ENCODE data around the gene EPHA5. TPM values are rescaled to one million over a fixed set of nuclear protein-coding genes. Genes with fewer than 3 reads are reported as not detected.

Gene EPHA5
- total RNA-seq, 2 experiments from 2014 or later: not detected

DNA sequence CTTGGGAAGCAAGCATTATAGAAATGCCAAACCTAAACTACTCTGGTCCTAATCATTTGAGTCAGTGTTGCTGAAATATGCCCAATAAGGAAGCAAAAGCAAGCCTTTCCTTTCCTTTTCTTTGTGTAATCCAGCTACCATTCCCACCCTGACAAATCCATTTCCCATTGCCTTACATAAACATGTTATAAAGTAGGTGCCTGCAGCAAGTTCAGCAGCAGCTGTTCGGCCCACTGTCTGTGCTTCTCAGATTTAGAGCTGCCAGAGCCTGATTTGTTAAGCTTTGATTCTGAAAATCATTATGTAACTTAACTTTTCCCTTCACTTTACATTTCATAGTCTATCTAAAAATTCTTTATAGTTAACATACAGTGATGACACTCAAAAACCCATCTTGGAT, 148.6 kb downstream of the EPHA5 start:
- H3K9me3 Mint-ChIP-seq: peaks cover 5% of the 10 kb centered on the region
- DNase-seq: no peak
- H3K4me1 Mint-ChIP-seq (ENCODE audit: low read depth): no peaks in the 10 kb centered on the region
- H3K27me3 Mint-ChIP-seq (ENCODE audit: low read depth): no peaks in the 10 kb centered on the region
- no peak overlapping the region for H3K27ac Mint-ChIP-seq
- CTCF ChIA-PET: no interaction called here
- H3K4me3 Mint-ChIP-seq: no peak overlapping the region
- no peaks in the 10 kb centered on the region for H3K36me3 Mint-ChIP-seq (ENCODE audit: low read depth)
- intact Hi-C loops (cut with micrococcal nuclease): no loop called here

DNA sequence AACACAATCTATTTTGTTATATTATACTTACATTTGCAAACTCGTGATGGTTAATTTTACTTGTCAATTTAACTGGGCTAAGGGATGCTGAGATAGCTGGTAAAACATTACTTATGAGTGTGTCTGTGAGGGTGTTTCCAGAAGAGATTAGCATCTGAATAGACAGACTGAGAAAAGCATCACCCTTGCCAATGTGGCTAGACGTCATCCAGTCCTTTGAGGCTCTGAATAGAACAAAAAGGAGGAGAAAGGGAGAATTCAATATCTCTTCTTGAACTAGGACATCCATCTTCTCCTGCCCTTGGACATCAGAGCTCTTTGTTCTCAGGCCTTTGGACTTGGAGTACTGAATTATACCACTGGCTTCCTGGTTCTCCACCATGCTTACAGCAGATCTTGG, 154.6 kb downstream of the EPHA5 start:
- intact Hi-C loops (cut with micrococcal nuclease): no loop called here
- H3K36me3 Mint-ChIP-seq (ENCODE audit: low read depth): no peaks in the 10 kb centered on the region
- CTCF ChIA-PET: no interaction called here
- no peak overlapping the region for H3K4me3 Mint-ChIP-seq
- no peaks in the 10 kb centered on the region for H3K27me3 Mint-ChIP-seq (ENCODE audit: low read depth)
- no peaks in the 10 kb centered on the region for H3K4me1 Mint-ChIP-seq (ENCODE audit: low read depth)
- no peak overlapping the region for H3K27ac Mint-ChIP-seq
- no peak for DNase-seq
- H3K9me3 Mint-ChIP-seq: peaks cover 6% of the 10 kb centered on the region

DNA sequence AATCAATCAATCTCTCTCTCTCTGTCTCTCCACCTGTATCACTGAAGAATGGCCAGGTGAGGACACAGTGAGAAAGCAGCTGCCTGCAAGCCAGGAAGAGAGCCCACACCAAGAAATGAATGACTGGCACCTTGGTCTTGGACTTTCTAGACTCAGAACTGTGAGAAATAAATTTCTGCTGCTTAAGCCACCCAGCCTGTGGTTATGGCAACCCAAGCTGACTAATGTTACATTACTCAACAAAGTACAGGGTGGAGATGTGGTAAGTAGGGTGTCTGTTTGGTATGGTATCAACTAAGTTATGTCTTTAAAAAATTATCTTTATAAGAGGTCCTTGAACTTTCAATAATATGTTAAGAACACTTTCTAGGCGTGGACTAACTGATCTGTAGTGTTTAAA, 159.3 kb downstream of the EPHA5 start:
- intact Hi-C loops (cut with micrococcal nuclease): no loop called here
- DNase-seq: no peak
- CTCF ChIA-PET: no interaction called here
- H3K4me3 Mint-ChIP-seq: no peak overlapping the region
- H3K27ac Mint-ChIP-seq: no peak overlapping the region
- no peaks in the 10 kb centered on the region for H3K36me3 Mint-ChIP-seq (ENCODE audit: low read depth)
- H3K4me1 Mint-ChIP-seq (ENCODE audit: low read depth): no peaks in the 10 kb centered on the region
- H3K9me3 Mint-ChIP-seq: peaks cover 9% of the 10 kb centered on the region
- no peaks in the 10 kb centered on the region for H3K27me3 Mint-ChIP-seq (ENCODE audit: low read depth)

DNA sequence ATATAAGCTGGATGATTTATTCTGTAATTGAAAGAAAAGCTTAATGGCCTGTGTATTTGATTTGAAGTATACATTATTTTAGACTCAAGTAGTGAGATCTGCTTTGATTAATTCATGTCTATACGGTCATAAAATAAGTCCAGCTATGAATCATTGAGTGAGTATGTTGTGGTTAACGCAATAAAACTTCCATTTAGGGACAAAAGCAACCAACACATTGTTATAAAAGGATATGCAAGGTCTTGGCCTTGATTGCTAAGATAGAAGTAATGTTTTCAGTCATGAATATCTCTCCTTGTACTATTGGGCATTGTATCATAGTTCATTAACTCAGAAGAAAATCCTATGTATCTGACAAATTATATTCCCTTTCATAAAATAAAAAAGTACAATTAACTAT, 162.1 kb downstream of the EPHA5 start:
- Mint-ChIP-seq H3K36me3 (ENCODE audit: low read depth) (no peaks in the 10 kb centered on the region), H3K4me3 (no peak overlapping the region), H3K9me3 (peaks cover 9% of the 10 kb centered on the region), H3K4me1 (ENCODE audit: low read depth) (no peaks in the 10 kb centered on the region), H3K27me3 (ENCODE audit: low read depth) (no peaks in the 10 kb centered on the region), H3K27ac (no peak overlapping the region)
- no peak for DNase-seq
- intact Hi-C loops (cut with micrococcal nuclease): no loop called here
- CTCF ChIA-PET: no interaction called here

DNA sequence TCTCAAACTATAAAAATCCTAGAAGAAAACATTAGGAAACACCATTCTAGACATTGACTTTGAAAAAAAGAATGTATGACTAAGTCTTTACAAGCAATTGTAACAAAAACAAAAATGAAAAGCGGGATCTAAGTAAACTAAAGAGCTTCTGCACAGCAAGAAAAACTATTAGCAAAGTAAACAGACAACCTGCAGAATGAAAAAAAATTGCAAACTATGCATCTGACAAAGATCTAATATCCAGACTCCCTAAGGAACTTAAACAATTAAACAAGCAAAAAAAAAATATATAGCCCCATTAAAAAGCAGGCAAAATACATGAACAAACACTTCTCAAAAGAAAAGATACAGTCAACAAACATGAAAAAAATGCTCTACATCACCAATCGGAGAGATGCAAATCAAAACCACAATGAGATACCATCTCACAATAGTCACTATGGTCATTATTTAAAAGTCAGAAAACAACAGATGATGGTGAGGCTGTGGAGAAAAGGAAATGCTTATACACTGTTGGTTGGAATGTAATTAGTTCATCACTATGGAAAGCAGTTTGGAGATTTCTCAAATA, 168.1 kb downstream of the EPHA5 start:
- Mint-ChIP-seq H3K9me3 (peaks cover 15% of the 10 kb centered on the region), H3K36me3 (ENCODE audit: low read depth) (no peaks in the 10 kb centered on the region), H3K27me3 (ENCODE audit: low read depth) (no peaks in the 10 kb centered on the region), H3K4me3 (no peak overlapping the region), H3K4me1 (ENCODE audit: low read depth) (no peaks in the 10 kb centered on the region), H3K27ac (no peak overlapping the region)
- CTCF ChIA-PET: no interaction called here
- no peak for DNase-seq
- intact Hi-C loops (cut with micrococcal nuclease): no loop called here

DNA sequence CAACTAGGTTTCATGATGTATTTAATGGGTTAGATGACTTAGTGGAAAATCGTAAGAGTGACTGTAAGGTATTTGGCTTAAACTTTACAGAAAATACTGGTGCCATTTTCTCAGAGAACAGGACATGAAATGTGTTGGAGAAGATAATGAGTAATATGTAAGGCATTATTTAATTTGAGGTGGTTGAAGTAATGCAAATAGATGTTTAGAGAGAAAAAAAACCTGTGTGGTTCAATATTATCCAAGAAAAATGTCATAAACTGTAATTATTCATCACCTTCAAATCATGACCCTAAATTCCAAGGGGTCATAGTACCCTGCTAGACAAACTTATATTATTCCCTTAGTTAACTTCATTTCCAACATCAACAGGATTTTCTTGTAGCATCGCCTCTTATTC, 171.7 kb downstream of the EPHA5 start:
- intact Hi-C loops (cut with micrococcal nuclease): no loop called here
- CTCF ChIA-PET: no interaction called here
- no peaks in the 10 kb centered on the region for H3K27me3 Mint-ChIP-seq (ENCODE audit: low read depth)
- H3K27ac Mint-ChIP-seq: no peak overlapping the region
- DNase-seq: no peak
- H3K4me3 Mint-ChIP-seq: no peak overlapping the region
- no peaks in the 10 kb centered on the region for H3K36me3 Mint-ChIP-seq (ENCODE audit: low read depth)
- peaks cover 10% of the 10 kb centered on the region for H3K9me3 Mint-ChIP-seq
- H3K4me1 Mint-ChIP-seq (ENCODE audit: low read depth): no peaks in the 10 kb centered on the region

DNA sequence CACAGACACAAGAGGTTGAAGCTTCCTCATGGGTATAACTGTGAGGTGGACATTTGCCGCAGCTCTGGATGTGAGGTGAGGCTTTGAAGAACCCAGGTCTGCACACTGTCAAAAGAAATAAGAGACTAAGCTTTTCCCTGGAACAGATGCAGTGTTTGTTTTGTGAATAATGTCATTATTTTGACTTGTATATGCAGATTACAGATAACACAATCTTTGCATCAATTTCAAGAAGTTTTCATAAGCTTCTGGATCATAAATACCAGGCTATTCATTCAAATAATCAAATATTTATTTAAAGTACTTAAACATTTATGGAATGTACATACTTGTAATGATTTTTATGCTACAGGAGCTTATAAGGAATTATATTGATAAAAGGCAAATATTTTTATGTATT, 174.8 kb downstream of the EPHA5 start:
- Mint-ChIP-seq H3K4me3 (no peak overlapping the region), H3K36me3 (ENCODE audit: low read depth) (no peaks in the 10 kb centered on the region), H3K27ac (no peak overlapping the region), H3K9me3 (peaks cover 2% of the 10 kb centered on the region), H3K4me1 (ENCODE audit: low read depth) (no peaks in the 10 kb centered on the region), H3K27me3 (ENCODE audit: low read depth) (no peaks in the 10 kb centered on the region)
- no peak for DNase-seq
- CTCF ChIA-PET: no interaction called here
- intact Hi-C loops (cut with micrococcal nuclease): no loop called here

DNA sequence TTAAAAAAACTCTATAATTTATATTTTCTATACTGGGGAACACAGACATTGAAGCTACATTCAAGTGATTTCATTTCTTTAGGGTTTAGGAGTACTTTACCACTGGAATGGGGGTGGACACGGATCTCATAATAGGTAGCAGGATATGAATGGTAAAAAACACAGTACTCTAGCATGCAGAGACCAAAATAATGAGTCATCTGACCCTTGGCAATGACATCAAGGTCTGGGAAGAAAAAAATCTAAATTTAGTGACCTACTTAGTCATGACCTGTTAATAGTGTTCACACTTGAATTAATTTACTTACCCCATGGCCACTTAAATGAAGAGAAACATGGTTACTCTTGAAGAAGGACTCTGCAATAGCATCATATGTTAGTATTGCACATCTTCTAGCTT, 187.9 kb downstream of the EPHA5 start:
- CTCF ChIA-PET: interaction anchor here (0.6 kb wide), 1 partner anchor 181 kb away, joined by 3 read pairs; no protein-coding TSS in a partner anchor
- DNase-seq: no peak
- intact Hi-C loops (cut with micrococcal nuclease): no loop called here
- Mint-ChIP-seq H3K4me3 (no peak overlapping the region), H3K36me3 (ENCODE audit: low read depth) (no peaks in the 10 kb centered on the region), H3K27ac (no peak overlapping the region), H3K9me3 (peaks cover 5% of the 10 kb centered on the region), H3K27me3 (ENCODE audit: low read depth) (no peaks in the 10 kb centered on the region), H3K4me1 (ENCODE audit: low read depth) (no peaks in the 10 kb centered on the region)

DNA sequence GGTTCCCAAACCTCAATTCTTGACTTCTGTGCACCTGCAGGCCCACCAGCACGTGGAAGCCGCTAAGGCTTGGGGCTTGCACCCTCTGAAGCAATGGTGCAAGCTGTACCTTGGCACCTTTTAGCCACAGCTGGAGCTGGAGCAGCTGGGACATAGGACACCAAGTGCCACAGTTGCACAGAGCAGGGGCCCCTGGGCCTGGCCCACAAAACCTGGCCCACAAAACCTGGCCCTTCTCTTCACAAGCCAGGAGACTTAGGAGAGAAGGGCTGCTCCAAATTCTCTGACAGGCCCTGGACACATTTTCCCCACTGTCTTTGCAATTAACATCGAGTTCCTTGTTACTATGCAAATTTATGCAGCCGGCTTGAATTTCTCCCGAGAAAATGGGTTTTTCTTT, 197.8 kb downstream of the EPHA5 start:
- no peaks in the 10 kb centered on the region for H3K4me1 Mint-ChIP-seq (ENCODE audit: low read depth)
- H3K9me3 Mint-ChIP-seq: peaks cover 4% of the 10 kb centered on the region
- no peak overlapping the region for H3K27ac Mint-ChIP-seq
- intact Hi-C loops (cut with micrococcal nuclease): no loop called here
- no peaks in the 10 kb centered on the region for H3K36me3 Mint-ChIP-seq (ENCODE audit: low read depth)
- H3K4me3 Mint-ChIP-seq: no peak overlapping the region
- no peaks in the 10 kb centered on the region for H3K27me3 Mint-ChIP-seq (ENCODE audit: low read depth)
- CTCF ChIA-PET: no interaction called here
- DNase-seq: no peak

DNA sequence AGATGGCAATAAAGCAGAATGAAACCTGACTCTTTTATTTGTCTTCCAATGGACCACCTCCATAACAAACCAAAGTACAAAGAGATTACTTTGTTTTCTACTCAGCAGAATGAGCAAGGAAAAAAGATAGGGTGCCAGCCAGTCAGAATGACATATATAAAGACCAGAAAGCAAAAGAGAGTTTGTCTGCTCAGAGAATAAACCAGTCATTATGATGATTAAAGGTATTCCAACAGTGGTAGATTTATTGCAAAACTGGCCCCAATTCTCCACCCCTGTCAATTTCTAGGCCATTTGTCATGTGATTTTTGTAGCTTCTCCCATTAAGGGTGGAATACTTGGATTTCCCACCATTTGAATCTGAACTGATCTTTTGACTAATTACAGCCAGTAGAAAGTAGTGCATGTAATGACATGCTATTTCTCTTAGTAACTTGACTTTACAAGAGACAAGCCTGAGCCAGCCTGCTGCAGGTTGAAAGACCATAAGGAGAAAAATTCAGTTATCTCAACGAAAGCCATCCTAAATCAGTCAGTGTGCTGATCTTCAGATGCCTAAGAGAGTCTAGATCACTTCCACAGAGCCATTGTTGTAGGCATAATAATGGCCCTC, 203.1 kb downstream of the EPHA5 start:
- no peak for DNase-seq
- Mint-ChIP-seq H3K27me3 (ENCODE audit: low read depth) (no peaks in the 10 kb centered on the region), H3K4me1 (ENCODE audit: low read depth) (no peaks in the 10 kb centered on the region), H3K27ac (no peak overlapping the region), H3K36me3 (ENCODE audit: low read depth) (no peaks in the 10 kb centered on the region), H3K9me3 (peaks cover 11% of the 10 kb centered on the region), H3K4me3 (no peak overlapping the region)
- CTCF ChIA-PET: no interaction called here
- intact Hi-C loops (cut with micrococcal nuclease): no loop called here

DNA sequence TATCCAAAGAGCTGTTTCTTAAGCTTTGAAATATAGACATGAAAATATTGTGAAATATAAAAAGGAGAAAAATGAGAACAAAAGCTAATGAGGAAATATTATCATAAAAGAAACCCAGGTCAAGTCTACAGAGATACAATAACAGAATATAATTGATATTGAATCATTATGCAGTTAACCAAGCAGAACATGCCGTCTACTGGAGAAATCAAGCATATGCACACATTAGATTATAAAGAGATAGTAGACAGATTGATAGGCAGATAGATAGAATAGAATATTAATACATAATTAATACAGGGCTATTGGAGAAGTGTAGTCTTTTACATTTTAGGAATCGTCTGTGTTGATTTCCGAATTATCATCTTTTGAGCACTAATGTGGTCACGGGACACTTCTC, 208.5 kb downstream of the EPHA5 start:
- Mint-ChIP-seq H3K27ac (no peak overlapping the region), H3K4me1 (ENCODE audit: low read depth) (no peaks in the 10 kb centered on the region), H3K4me3 (no peak overlapping the region), H3K9me3 (peaks cover 7% of the 10 kb centered on the region), H3K27me3 (ENCODE audit: low read depth) (no peaks in the 10 kb centered on the region), H3K36me3 (ENCODE audit: low read depth) (no peaks in the 10 kb centered on the region)
- CTCF ChIA-PET: no interaction called here
- intact Hi-C loops (cut with micrococcal nuclease): no loop called here
- no peak for DNase-seq

DNA sequence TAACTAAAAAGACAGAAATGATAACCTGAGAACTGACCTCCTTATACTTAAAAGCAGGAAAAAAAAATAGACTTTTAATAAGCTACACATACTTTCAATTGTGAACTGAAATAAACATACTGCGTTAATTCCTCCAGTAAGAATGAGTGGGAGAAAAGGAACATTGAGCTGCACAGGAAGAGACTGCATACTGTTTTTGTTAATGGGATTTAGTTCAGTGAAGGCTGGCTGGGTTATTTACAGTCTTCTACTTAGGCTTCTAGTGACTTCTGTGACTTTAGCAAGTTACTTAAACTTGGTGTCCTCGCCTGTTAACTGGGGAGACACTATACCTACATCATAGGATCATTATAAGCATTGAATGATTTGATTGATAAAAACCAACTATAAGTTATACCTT, 213.3 kb downstream of the EPHA5 start:
- DNase-seq: no peak
- Mint-ChIP-seq H3K27ac (no peak overlapping the region), H3K9me3 (peaks cover 2% of the 10 kb centered on the region), H3K36me3 (ENCODE audit: low read depth) (no peaks in the 10 kb centered on the region), H3K4me3 (no peak overlapping the region), H3K4me1 (ENCODE audit: low read depth) (no peaks in the 10 kb centered on the region), H3K27me3 (ENCODE audit: low read depth) (no peaks in the 10 kb centered on the region)
- intact Hi-C loops (cut with micrococcal nuclease): no loop called here
- CTCF ChIA-PET: no interaction called here

DNA sequence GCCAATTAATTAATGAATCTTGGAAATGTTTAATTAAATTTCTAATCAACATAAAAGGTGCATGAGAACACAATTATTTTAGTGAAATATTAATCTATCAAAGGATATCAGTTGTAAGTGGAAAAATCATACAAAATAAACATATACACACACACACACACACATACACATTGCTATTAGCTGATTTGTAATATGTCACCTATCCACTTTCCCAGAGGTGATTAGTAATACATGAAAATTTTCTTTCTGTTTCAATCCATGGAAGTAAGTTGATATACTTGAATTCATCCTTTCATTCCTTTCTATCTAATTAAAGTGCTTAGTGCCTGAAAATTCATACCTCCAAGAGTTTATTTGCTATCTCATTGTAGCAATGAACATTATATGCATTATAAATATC, 213.7 kb downstream of the EPHA5 start:
- intact Hi-C loops (cut with micrococcal nuclease): no loop called here
- Mint-ChIP-seq H3K4me3 (no peak overlapping the region), H3K27ac (no peak overlapping the region), H3K9me3 (peaks cover 2% of the 10 kb centered on the region), H3K4me1 (ENCODE audit: low read depth) (no peaks in the 10 kb centered on the region), H3K27me3 (ENCODE audit: low read depth) (no peaks in the 10 kb centered on the region), H3K36me3 (ENCODE audit: low read depth) (no peaks in the 10 kb centered on the region)
- CTCF ChIA-PET: no interaction called here
- no peak for DNase-seq
